Measurements from ENCODE around the gene SEMA6D.

SEMA6D gene

DNA sequence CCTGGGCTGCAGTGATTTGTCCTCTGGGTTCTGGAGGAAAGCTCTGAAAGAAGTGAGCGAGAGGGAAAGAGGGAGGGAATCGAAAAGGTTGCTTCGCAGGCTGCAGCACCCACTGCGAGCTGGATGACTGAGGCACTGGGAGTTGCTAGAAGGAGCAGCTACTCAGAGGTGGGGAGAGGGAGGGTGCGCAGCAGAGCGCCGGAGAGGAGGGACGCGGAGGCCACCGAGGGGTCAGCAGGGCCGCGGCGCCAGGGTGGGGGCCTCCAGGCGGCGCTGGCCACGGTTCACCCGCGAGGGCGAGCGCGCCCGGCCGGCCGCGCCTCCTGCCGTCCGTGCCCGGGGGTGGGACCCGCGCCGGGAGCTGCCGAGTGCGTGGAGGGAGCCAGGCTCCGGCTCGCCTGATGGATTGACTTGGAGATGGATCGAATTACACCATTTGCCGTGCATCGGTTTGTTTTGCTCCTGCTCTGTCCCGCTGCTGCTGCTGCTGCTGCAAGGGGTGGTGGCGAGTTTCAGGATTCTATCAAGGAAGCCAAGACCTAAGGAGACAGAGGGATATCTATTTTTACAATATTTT is at the start of gene SEMA6D:
SEMA6D (plus strand) TSS at position 470 of the 577 bp plus-strand sequence. CDS start 42,294 bp downstream, outside the sequence.
- DNase-seq: peak; percentile 65

- no peak for DNase-seq
Measured at GRCh38 chr15:47669221-47669620, 48.1 kb upstream of the SEMA6D start.

DNA sequence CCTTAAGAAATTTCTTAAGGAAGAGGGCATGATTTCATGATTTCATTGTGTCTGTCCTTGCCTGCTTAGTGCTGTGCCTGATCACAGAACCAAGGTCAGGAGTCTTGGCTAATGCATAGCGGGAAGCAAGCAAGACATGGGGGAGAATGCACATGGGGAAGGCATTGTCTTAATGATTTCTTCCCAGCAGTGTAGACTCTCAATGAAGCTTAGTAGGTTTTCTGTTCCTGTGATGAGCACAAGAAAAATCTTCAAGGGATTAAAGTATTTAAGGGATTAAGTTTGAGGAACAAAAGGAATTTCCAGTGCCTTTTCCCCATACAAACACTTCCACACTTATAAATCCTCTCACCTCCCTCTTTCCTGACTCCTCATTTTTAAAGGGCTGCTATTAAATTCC is 46.9 kb upstream of the SEMA6D start:
- DNase-seq: no peak

DNA sequence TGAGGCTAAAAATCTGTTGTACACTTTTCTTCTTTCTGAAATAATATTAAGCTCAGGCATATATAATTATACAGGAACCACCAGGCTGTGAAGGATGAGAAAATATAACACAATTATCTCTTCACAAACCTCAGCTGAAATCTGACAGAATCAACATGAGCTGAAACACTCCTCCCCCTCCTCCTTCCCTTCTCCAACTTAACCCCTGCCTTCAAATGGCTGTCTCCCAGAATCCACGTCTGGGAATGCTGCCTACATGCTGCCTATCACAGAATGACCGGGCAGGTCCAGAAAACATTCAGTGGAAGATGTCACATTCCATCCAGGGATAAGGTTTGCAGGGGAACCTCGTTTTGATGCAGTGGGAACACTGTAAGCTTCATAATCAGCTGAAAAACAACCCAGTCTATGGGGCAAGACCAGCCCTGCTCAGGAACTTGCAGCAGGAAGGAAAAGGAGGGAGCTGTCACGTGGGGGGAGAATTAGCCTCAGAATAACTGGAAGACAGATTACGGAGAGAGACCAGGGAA is 44.0 kb upstream of the SEMA6D start:
- no peak for DNase-seq

DNA sequence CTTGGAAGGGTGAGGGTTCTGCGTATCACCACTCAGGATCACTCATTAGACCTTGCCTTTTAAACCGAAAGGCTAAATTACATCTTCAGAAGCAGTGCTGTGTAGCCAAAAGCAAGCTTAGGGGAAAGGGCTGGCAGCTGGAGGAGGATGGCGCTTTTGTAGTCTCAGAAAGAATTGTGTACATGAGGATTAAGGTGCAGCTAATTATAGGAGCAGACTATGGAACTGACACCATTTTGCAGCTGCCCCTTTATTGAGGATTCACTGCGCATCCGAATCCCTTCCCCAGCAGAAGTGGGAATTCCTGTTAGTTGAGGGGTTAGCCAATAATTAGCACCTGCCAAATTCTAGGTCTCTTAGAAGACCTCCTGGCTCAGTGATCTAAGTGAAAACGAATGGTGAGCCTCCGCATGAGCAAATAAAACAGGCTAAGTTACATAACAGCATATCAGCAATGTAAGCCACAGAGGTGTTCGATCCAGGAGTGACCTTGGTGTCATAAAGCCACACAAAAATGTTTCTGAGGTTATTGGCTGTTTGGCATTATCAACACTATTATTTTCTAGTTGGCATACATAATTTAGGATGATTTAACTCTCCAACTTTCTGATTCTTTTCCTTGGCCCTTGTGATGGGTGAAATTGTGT is 42.6 kb upstream of the SEMA6D start:
- DNase-seq: no peak

- DNase-seq: no peak
Measured at GRCh38 chr15:47675735-47676134, 41.6 kb upstream of the SEMA6D start.

DNA sequence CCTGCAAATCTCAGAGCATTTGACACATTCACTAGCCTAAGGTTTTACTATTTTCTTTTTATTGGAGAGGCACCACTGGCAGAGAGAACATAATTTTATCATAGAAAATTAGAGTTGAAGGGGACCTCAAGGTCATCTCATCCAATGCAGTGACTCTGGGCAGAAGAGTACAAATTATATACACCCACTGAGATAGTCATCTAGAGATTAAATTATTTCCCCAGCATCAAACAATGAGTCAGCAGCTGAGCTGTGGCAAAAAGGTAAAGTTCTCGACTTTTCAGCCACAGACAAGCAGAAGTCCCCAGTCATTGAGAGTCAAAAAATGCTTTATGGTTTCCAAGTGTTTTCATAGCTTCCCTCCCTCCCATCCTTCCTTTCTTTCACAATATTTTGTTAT is 39.3 kb upstream of the SEMA6D start:
- no peak for DNase-seq

GRCh38 chr15:47682661-47683060 is 34.6 kb upstream of the SEMA6D start:
- no peak for DNase-seq

DNA sequence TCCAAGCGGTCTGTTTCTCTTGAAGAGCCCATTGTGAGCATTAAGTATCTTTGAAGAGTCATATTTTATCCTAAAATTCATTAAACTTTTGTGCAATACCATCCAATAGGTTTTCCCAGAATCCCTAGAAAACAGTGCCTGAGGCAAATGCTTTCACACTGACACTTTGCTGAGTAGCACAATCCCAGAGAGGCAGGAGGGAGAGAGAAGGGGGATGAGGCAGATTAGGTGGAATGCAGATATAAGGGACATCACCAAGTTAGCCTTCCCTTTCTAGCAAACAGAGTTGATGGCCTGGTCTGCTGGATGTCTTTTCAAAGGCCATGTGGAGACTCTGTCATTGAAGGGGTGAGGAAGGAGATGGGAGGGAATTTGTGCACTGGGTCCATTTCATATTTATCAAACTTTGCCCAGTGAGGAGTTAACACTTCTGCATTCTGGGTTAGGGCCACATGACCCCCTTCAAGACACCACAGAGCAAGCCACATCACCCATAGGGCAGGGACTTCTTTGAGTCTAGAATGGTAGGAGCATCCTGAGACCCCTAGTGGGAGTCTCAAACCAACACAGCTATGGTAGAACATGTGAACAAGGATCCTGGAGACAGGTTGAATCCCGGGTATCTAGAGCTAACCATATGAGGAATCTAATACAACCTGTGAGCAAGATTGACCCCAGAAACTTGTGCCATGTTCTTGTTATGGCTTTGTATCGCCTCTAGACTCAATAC is 32.0 kb upstream of the SEMA6D start:
- peak; percentile 82 for DNase-seq

- peak; percentile 66 for DNase-seq
Measured at GRCh38 chr15:47688573-47689086, 28.7 kb upstream of the SEMA6D start.

DNA sequence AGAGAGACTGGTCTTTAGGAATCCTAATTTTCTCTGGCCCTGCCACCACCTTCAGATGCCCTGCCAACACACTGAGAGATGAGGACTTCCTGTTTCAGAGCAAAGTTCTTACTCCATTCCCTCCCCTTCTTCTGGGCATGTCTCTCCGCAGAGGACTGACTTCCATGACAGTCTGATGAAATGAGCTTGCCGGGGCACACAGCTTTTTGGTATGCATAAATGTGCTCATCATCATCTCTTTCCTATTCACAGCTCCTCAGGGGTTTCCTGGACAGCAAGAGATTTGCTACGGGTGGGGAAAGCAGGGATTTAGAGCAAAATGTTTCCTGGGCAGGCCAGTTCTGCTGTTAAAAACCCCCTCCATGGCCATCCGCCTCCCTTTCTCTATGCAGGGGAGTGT is 27.6 kb upstream of the SEMA6D start:
- no peak for DNase-seq

GRCh38 chr15:47691882-47692281 is 25.4 kb upstream of the SEMA6D start:
- no peak for DNase-seq

DNA sequence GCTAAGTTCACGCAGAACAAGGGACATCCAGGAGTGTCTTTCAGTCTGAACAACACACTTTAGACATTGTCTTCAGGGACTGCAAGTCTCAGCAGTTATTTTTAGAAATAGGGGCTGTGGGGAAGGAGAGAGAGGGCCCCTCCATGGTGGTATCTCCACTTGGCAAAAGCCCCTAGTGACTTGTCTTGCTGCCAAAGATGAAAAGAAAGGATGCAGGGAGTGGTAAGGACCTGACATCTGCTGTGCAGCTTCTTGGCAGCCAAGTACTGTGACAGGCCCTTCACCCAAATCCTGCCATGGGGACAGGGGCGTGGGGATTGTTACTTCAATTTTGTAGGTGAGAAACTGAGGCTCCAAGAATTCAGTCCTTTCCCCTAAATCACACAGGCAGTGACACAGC is 21.0 kb upstream of the SEMA6D start:
- DNase-seq: no peak

GRCh38 chr15:47705281-47705997 is 11.9 kb upstream of the SEMA6D start:
- no peak for DNase-seq

GRCh38 chr15:47707391-47707790 is 9.9 kb upstream of the SEMA6D start:
- no peak for DNase-seq

- no peak for DNase-seq
Measured at GRCh38 chr15:47708161-47708980, 8.9 kb upstream of the SEMA6D start.

GRCh38 chr15:47711655-47712054 is 5.7 kb upstream of the SEMA6D start:
- peak; percentile 19 for DNase-seq

DNA sequence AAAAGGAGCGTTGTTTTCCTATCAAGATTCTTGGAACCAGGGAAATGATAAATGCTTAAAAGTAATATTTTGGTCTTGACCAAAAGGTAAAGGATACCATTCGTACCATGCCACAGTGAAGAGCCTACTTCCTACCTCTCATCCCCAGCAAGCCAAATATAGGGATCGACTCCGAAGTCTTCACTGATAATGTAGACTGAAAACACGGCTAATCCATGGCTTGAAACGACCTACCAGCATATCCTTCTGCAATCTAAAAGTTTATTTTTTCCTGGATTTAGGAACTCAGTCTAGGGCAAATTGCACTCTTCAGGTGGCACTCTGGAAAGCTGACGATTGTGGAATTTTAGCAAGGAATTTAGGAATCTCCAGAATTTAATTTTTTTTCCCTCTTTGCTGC is 1.9 kb upstream of the SEMA6D start:
- no peak for DNase-seq

DNA sequence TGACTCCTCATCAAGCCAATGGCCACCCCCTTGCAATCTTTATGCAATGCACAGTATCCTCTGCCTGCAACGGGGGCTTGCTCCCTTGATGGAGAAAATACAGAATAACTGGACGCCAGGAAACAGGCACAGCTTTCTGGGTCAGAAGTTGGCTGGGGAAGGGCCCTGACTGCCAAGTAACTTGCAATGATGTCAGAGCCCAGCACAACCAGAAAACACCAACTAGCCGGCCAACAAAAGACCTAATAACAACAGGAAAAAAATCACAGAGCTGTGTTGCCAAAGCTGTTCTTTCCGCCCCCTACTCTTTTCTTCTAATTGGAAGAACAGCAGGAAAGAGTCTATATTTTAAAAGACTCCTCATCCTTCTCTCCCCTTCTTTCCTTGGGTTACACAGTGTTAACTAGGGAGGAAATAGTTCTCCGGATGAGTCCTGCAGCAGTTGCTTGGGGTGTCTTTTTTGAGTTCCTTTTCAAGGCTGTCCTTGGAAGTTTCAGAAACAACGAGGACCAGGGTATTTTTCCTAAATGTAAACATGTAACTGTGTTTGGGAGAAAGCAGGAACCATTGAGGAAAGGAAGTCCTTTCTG is 1.4 kb upstream of the SEMA6D start:
- DNase-seq: no peak

GRCh38 chr15:47716516-47716915 is 789 bp upstream of the SEMA6D start:
- no peak for DNase-seq

DNA sequence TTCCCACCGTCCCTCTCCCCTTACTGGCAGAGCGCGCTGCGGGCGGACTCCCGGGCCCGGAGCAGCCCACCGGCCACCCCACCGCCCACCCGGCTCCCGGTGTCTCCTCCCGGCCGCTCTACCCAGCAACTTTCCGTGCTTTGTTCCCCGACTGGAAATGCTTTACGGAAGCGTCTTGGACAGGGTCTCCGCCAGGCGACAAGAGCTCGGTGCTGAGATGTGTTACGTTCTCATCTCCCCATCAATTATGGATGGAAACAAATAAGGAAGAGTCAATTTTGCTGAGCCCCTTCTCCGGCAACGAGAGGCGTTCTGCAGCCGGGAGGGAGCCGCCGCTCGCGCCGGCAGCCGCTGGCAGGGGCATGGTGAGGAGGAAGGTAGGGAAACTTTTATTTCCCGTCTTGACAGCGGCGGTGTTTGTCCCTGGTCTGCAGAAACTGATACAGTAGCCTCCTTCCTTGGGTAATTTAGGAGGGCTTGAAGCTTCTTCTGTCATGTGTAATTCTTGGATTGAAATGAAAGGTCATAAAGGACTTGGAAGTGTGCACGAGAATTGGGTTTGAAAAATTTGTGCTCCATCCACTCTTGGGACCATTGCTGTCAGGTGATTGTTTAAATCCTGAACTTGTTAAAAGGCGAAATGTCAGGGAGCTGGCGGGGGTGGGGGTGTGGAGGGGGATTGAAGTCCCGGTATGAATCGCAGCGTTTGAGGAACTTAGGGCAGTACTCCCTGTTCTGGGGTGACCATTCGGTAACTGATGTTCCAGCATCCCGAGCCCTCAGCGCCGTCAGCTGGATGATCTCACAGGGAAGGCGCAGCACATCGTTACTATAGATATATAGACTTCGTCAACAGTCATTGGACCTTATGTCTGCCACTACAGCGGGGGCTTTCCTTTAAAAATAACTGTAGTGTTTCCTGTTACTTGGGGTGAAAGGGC is 1.5 kb downstream of the SEMA6D start:
- DNase-seq: peak; percentile 2
